Breast epithelium (tissue), 3 donors: ENCODE results near the gene NFKBIB.

Experiments used
- POLR2A ChIP-seq: fragments of 450-650 bp; IDR thresholded peaks from one replicate; pipeline ENCODE4 v1.6.1; 2016; ENCODE audit warnings: antibody characterized with exemption, mild to moderate bottlenecking, moderate library complexity
- POLR2AphosphoS5 ChIP-seq, 3 donors: sonication (generic); formaldehyde crosslinking; IDR thresholded peaks; one replicate each; pipeline ENCODE4 v1.6.1; 2017; ENCODE audit warnings: antibody characterized with exemption in 3 of 3

DNA sequence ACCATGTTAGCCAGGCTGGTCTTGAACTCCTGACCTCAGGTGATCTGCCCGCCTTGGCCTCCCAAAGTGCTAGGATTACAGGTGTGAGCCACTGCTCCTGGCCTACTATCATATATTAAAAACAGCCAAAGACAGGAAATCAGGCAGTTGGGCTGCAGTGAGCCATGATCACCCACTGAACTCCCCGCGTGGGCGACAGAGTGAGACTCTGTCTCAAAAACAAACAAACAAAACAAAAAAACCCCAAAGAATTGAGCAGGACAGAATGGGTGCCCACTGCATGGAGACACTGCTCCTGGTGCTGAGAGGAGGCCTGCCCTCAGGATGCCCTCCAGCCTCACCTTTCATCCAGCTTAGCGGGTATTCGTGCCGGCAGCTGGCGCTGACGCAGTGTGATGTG, 16.5 kb upstream of the NFKBIB start:
- no peak for TF ChIP-seq POLR2A
- TF ChIP-seq POLR2AphosphoS5 (IDR thresholded peaks at IDR 0.05), result no peak
